Measurements from ENCODE around the gene RIMBP3B. TPM values are rescaled to one million over a fixed set of nuclear protein-coding genes. Genes with fewer than 3 reads are reported as not detected.
"Not testable (repeated sequence)": the region's sequence is repeated elsewhere in the genome, so short reads cannot be mapped to it uniquely, and the experiment has no call there.

Gene RIMBP3B
- total and polyA plus RNA-seq, 10 of the 15 experiments (the other 5 are each of a cell fraction or from before 2014, with no cell fraction given), result under 0.01 to 0.21 (median 0.04) TPM; not detected in 3

- POLR2A ChIA-PET; H3K4me2 ChIP-seq (ENCODE audit: control insufficient read depth, insufficient read depth); FAIRE-seq; H3K36me3 ChIP-seq (ENCODE audit: control insufficient read depth in 2 of 2, insufficient read depth in 2 of 2, low read length in 1 of 2); H3K9ac ChIP-seq (ENCODE audit: control insufficient read depth, insufficient read depth, low read length); H2AFZ ChIP-seq (ENCODE audit: control insufficient read depth, low read depth, low read length); DNase-seq (ENCODE audit: low read depth, low spot score); H3K4me1 ChIP-seq (ENCODE audit: control insufficient read depth, insufficient read depth, low read length); SMC1A ChIA-PET (ENCODE audit: uncharacterized antibody, unreplicated experiment); CTCF ChIA-PET; H4K20me1 ChIP-seq (ENCODE audit: control insufficient read depth, insufficient read depth); BruUV-seq (replicated peaks); H3K9me3 ChIP-seq (replicated peaks; ENCODE audit: control insufficient read depth, insufficient read depth, low read length); H3K27me3 ChIP-seq (replicated peaks in 1 of 2; ENCODE audit: control insufficient read depth in 2 of 2, insufficient read depth in 2 of 2, low read length in 1 of 2); ATAC-seq; H3K79me2 ChIP-seq (ENCODE audit: control insufficient read depth, insufficient read depth, low read length); in situ Hi-C loops (cut with MboI); RAD21 ChIA-PET (ENCODE audit: unreplicated experiment); intact Hi-C loops (cut with micrococcal nuclease; ENCODE audit: unreplicated experiment); H3K27ac ChIP-seq (ENCODE audit: control insufficient read depth, insufficient read depth); H3K4me3 ChIP-seq: not testable (repeated sequence)
- 8% methylated on average over 1 of the region's 5 CpGs for WGBS (ENCODE audit: insufficient coverage, insufficient replicate concordance, low lambda C conversion rate, missing lambda C conversion rate)
Measured at GRCh38 chr22:21402763-21403314, 19.3 kb downstream of the RIMBP3B start.

GRCh38 chr22:21407139-21407538 lies 23.6 kb downstream of the RIMBP3B start:
- H3K4me1 ChIP-seq (ENCODE audit: control insufficient read depth, insufficient read depth, low read length); CTCF ChIA-PET; H3K27ac ChIP-seq (ENCODE audit: control insufficient read depth, insufficient read depth); H3K36me3 ChIP-seq (ENCODE audit: control insufficient read depth in 2 of 2, insufficient read depth in 2 of 2, low read length in 1 of 2); in situ Hi-C loops (cut with MboI); SMC1A ChIA-PET (ENCODE audit: uncharacterized antibody, unreplicated experiment); DNase-seq (ENCODE audit: low read depth, low spot score); H2AFZ ChIP-seq (ENCODE audit: control insufficient read depth, low read depth, low read length); ATAC-seq; intact Hi-C loops (cut with micrococcal nuclease; ENCODE audit: unreplicated experiment); H3K27me3 ChIP-seq (replicated peaks in 1 of 2; ENCODE audit: control insufficient read depth in 2 of 2, insufficient read depth in 2 of 2, low read length in 1 of 2); H3K79me2 ChIP-seq (ENCODE audit: control insufficient read depth, insufficient read depth, low read length); H3K4me3 ChIP-seq; H4K20me1 ChIP-seq (ENCODE audit: control insufficient read depth, insufficient read depth); H3K4me2 ChIP-seq (ENCODE audit: control insufficient read depth, insufficient read depth); FAIRE-seq; POLR2A ChIA-PET; BruUV-seq (replicated peaks); H3K9me3 ChIP-seq (replicated peaks; ENCODE audit: control insufficient read depth, insufficient read depth, low read length); H3K9ac ChIP-seq (ENCODE audit: control insufficient read depth, insufficient read depth, low read length); RAD21 ChIA-PET (ENCODE audit: unreplicated experiment): not testable (repeated sequence)
- WGBS (ENCODE audit: insufficient coverage, insufficient replicate concordance, low lambda C conversion rate, missing lambda C conversion rate), result 40% methylated on average over 1 of the region's 1 CpG

- CTCF ChIA-PET; H3K4me1 ChIP-seq (ENCODE audit: control insufficient read depth, insufficient read depth, low read length); ATAC-seq; H3K4me2 ChIP-seq (ENCODE audit: control insufficient read depth, insufficient read depth); H3K4me3 ChIP-seq; H4K20me1 ChIP-seq (ENCODE audit: control insufficient read depth, insufficient read depth); in situ Hi-C loops (cut with MboI); intact Hi-C loops (cut with micrococcal nuclease; ENCODE audit: unreplicated experiment); SMC1A ChIA-PET (ENCODE audit: uncharacterized antibody, unreplicated experiment); H3K79me2 ChIP-seq (ENCODE audit: control insufficient read depth, insufficient read depth, low read length); H2AFZ ChIP-seq (ENCODE audit: control insufficient read depth, low read depth, low read length); H3K9me3 ChIP-seq (replicated peaks; ENCODE audit: control insufficient read depth, insufficient read depth, low read length); BruUV-seq (replicated peaks); RAD21 ChIA-PET (ENCODE audit: unreplicated experiment); H3K9ac ChIP-seq (ENCODE audit: control insufficient read depth, insufficient read depth, low read length); DNase-seq (ENCODE audit: low read depth, low spot score); FAIRE-seq; H3K27me3 ChIP-seq (replicated peaks in 1 of 2; ENCODE audit: control insufficient read depth in 2 of 2, insufficient read depth in 2 of 2, low read length in 1 of 2); H3K36me3 ChIP-seq (ENCODE audit: control insufficient read depth in 2 of 2, insufficient read depth in 2 of 2, low read length in 1 of 2); POLR2A ChIA-PET; H3K27ac ChIP-seq (ENCODE audit: control insufficient read depth, insufficient read depth): not testable (repeated sequence)
- whole genome bisulfite sequencing (ENCODE audit: insufficient coverage, insufficient replicate concordance, low lambda C conversion rate, missing lambda C conversion rate), result 100% methylated on average over 1 of the region's 4 CpGs
Measured at GRCh38 chr22:21407792-21408191, 24.2 kb downstream of the RIMBP3B start.

- H3K4me1 ChIP-seq (ENCODE audit: control insufficient read depth, insufficient read depth, low read length); FAIRE-seq; H3K79me2 ChIP-seq (ENCODE audit: control insufficient read depth, insufficient read depth, low read length); DNase-seq (ENCODE audit: low read depth, low spot score); in situ Hi-C loops (cut with MboI); H3K27ac ChIP-seq (ENCODE audit: control insufficient read depth, insufficient read depth); CTCF ChIA-PET; H3K36me3 ChIP-seq (ENCODE audit: control insufficient read depth in 2 of 2, insufficient read depth in 2 of 2, low read length in 1 of 2); H3K4me3 ChIP-seq; H3K27me3 ChIP-seq (replicated peaks in 1 of 2; ENCODE audit: control insufficient read depth in 2 of 2, insufficient read depth in 2 of 2, low read length in 1 of 2); POLR2A ChIA-PET; ATAC-seq; H2AFZ ChIP-seq (ENCODE audit: control insufficient read depth, low read depth, low read length); intact Hi-C loops (cut with micrococcal nuclease; ENCODE audit: unreplicated experiment); H3K9ac ChIP-seq (ENCODE audit: control insufficient read depth, insufficient read depth, low read length); H4K20me1 ChIP-seq (ENCODE audit: control insufficient read depth, insufficient read depth); BruUV-seq (replicated peaks); H3K9me3 ChIP-seq (replicated peaks; ENCODE audit: control insufficient read depth, insufficient read depth, low read length); H3K4me2 ChIP-seq (ENCODE audit: control insufficient read depth, insufficient read depth); SMC1A ChIA-PET (ENCODE audit: uncharacterized antibody, unreplicated experiment); RAD21 ChIA-PET (ENCODE audit: unreplicated experiment): not testable (repeated sequence)
- WGBS (ENCODE audit: insufficient coverage, insufficient replicate concordance, low lambda C conversion rate, missing lambda C conversion rate), result 27% methylated on average over 7 of the region's 25 CpGs
Measured at GRCh38 chr22:21416375-21416774, 32.8 kb downstream of the RIMBP3B start.
